Gastroesophageal sphincter (tissue), 4 donors: Measurements from ENCODE around the gene LDB1. TPM values are rescaled to one million over a fixed set of nuclear protein-coding genes. Genes with fewer than 3 reads are reported as not detected.

ENCODE experiments used
- ATAC-seq: fragments of 150-250 bp; one replicate; pipeline ENCODE4 v1.9.1; 2016; ENCODE audit warnings: mild to moderate bottlenecking, moderate library complexity
- H3K27ac ChIP-seq, 4 donors: fragments of 200-600 bp; sonication (generic) in 3 of 4; 1 replicate in 3 of 4; 2 replicates in 1 of 4; pipeline ENCODE4 v1.5.1; 2016 to 2019
- H3K27me3 ChIP-seq: fragments of 200-600 bp; sonication (generic); one replicate; pipeline ENCODE4 v1.5.1; 2019
- H3K36me3 ChIP-seq, 2 donors: fragments of 200-600 bp; sonication (generic); one replicate each; pipeline ENCODE4 v1.5.1; 2019; ENCODE audit warnings: control low read depth in 1 of 2
- H3K4me1 ChIP-seq, 3 donors: fragments of 200-600 bp; sonication (generic); 1 replicate in 2 of 3; 2 replicates in 1 of 3; pipeline ENCODE4 v1.5.1; 2016 to 2019; ENCODE audit warnings: control low read depth in 2 of 3
- H3K4me3 ChIP-seq, 2 donors: fragments of 200-600 bp; sonication (generic); one replicate each; pipeline ENCODE4 v1.5.1; 2019; ENCODE audit warnings: mild to moderate bottlenecking in 1 of 2, moderate library complexity in 1 of 2
- H3K9me3 ChIP-seq, 3 donors: fragments of 200-600 bp; sonication (generic); one replicate each; pipeline ENCODE4 v1.5.1; 2017 to 2019; ENCODE audit warnings: control low read depth in 2 of 3
- CTCF ChIP-seq, 4 experiments: fragments of 200-600 bp in 2 of 4; fragments of 450-650 bp in 2 of 4; sonication (generic) in 1 of 4; IDR thresholded peaks; one replicate each; pipeline ENCODE4 v1.5.1; 2017 to 2019; ENCODE audit warnings: antibody characterized with exemption in 4 of 4, mild to moderate bottlenecking in 2 of 4, moderate library complexity in 2 of 4
- EP300 ChIP-seq: sonication (generic); formaldehyde crosslinking; IDR thresholded peaks from one replicate; pipeline ENCODE4 v1.6.1; 2017; ENCODE audit warnings: antibody characterized with exemption, mild to moderate bottlenecking
- POLR2A ChIP-seq, 2 donors: fragments of 450-650 bp; IDR thresholded peaks; one replicate each; pipeline ENCODE4 v1.6.1; 2017; ENCODE audit warnings: antibody characterized with exemption in 2 of 2, mild to moderate bottlenecking in 2 of 2, moderate library complexity in 1 of 2
- POLR2AphosphoS5 ChIP-seq: sonication (generic); formaldehyde crosslinking; IDR thresholded peaks from one replicate; pipeline ENCODE4 v1.6.1; 2017; ENCODE audit warnings: antibody characterized with exemption
- WGBS, 2 donors: methylation state at CpG; one replicate each; pipeline ENCODE4 v1.1.5; 2018; ENCODE audit warnings: low coverage in 1 of 2; 5-methylcytosine and 5-hydroxymethylcytosine counted together
- total RNA-seq, 4 donors: library from RNA; depleted of rRNA; stranded (reverse); fragments of >200 nt; gene quantifications; one replicate each; pipeline ENCODE4 v1.1.0, GENCODE V29; 2016

LDB1 gene
- 10 to 100 TPM; 43.7 to 92.0 (median 60.4) TPM for total RNA-seq

DNA sequence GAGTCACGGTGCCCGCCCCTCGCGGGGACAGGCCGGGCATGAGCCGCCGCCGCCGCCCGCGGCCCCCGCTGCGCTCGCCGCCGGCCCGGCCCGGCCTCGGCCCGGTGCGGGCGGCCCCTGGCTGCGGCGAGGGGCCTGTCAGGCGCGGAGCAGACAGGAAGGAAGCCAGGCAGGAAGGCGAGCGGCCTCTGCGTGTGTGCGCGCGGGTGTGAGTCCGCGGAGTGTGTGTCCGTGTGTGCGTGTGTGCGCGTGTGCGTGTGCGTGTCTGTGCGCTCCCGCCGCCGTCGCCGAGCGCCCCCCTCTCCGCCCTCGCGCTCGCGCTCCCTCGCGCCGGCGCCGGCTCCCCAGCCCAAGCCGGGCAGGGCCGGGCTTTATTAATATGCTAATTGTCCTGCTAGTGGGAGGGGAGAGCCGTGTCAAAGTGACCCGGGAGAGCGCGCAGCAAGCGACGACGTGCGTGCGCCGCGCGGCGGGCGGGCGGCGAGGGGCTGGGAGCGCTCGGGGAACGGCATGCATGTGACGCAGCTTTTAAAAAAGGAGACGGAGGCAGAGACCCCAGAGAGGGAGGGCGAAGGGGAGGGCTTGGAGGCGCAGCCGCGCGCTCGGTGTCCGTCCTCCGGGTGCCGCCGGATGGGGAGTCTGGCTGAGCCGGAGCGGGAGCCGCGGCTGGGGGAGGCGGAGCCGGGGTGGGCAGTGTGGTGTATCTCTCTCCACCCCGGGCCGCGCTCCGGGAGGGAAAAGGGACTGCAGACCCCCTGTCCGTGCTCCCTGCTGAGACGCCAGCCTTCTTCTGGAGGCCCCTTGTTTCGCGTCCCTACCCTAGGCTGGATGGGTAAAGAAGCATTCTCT is at the start of gene LDB1:
LDB1 (minus strand) TSS at position 227 of the 849 bp plus-strand sequence. CDS start 258 bp downstream, outside the sequence.
- no peaks in the 10 kb centered on the region for H3K27me3 ChIP-seq
- H3K4me1 ChIP-seq = peaks cover 5 to 66% (median 45%) of the 10 kb centered on the region in 3 donors
- H3K4me3 ChIP-seq = peak within 1 kb of the TSS; percentile 69 to 93
- TF ChIP-seq POLR2AphosphoS5 = peak; percentile 96
- no peak for TF ChIP-seq EP300
- TF ChIP-seq CTCF (IDR thresholded peaks at IDR 0.05) = peak in 3 of 4 experiments; percentile 4 to 25 (median 6)
- TF ChIP-seq POLR2A (IDR thresholded peaks at IDR 0.05) = peak; percentile 96 to 97
- peak within 1 kb of the TSS; percentile 98 to 99 (median 99) for H3K27ac ChIP-seq
- no peaks in the 10 kb centered on the region for H3K9me3 ChIP-seq
- ATAC-seq = peak; percentile 74
- no peaks in the 10 kb centered on the region for H3K36me3 ChIP-seq
- WGBS, 2 donors = 0% methylated on average over 22 of the region's 104 CpGs; no CpG with 5 or more reads in 1 of the 2 donors

DNA sequence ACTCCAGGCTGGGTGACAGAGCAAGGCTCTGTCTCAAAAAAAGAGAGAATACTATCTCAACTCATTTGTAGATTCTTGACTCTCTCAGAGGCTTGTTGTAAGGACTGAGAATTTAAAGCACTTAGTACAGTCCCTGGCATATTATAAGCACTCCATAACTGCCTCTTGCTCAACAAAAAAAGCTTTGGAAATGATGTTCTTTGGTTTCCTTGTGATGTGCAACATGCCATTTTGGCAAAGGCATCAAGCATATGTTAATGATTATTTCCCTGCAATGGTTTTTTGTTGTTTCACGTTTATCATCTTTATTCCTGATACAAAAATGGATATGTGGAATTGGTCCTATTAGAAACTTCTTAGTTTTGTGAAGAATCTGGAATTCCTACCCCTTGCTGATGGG is 47.7 kb upstream of the LDB1 start:
- ATAC-seq = no peak

GRCh38 chr10:102163342-102163989 is 43.3 kb upstream of the LDB1 start:
- 49% methylated on average over 2 of the region's 4 CpGs; no CpG with 5 or more reads in 1 of the 2 donors for WGBS, 2 donors
- Histone ChIP-seq H3K4me1 (no peaks in the 10 kb centered on the region), H3K27me3 (no peaks in the 10 kb centered on the region), H3K9me3 (no peaks in the 10 kb centered on the region), H3K4me3 (no peak overlapping the region), H3K36me3 (peaks cover 22 to 59% of the 10 kb centered on the region in 2 donors), H3K27ac (no peak overlapping the region)
- no peak for TF ChIP-seq CTCF (IDR thresholded peaks at IDR 0.05)
- no peak for TF ChIP-seq POLR2A (IDR thresholded peaks at IDR 0.05)
- no peak for TF ChIP-seq EP300
- TF ChIP-seq POLR2AphosphoS5 = no peak
- no peak for ATAC-seq

More for the DNA sequence above, 47.7 kb upstream of the LDB1 start:
- Histone ChIP-seq H3K27me3 (no peaks in the 10 kb centered on the region), H3K4me1 (peaks cover 0 to 11% (median 0%) of the 10 kb centered on the region in 3 donors), H3K9me3 (no peaks in the 10 kb centered on the region), H3K4me3 (no peak overlapping the region), H3K36me3 (peaks cover 0 to 15% of the 10 kb centered on the region in 2 donors), H3K27ac (no peak overlapping the region)
- no peak for TF ChIP-seq POLR2A (IDR thresholded peaks at IDR 0.05)
- no peak for TF ChIP-seq CTCF (IDR thresholded peaks at IDR 0.05)
- TF ChIP-seq POLR2AphosphoS5 = no peak
- no peak for TF ChIP-seq EP300
- WGBS, 2 donors = 30 to 50% methylated on average over 1 of the region's 1 CpG

GRCh38 chr10:102159831-102160230 is 39.7 kb upstream of the LDB1 start:
- Histone ChIP-seq H3K4me1 (peaks cover 0 to 2% (median 0%) of the 10 kb centered on the region in 3 donors), H3K36me3 (peaks cover 22 to 92% of the 10 kb centered on the region in 2 donors), H3K4me3 (no peak overlapping the region), H3K27ac (no peak overlapping the region), H3K27me3 (no peaks in the 10 kb centered on the region), H3K9me3 (no peaks in the 10 kb centered on the region)
- ATAC-seq = no peak
- 100% methylated on average over 1 of the region's 4 CpGs for WGBS, 2 donors
- TF ChIP-seq POLR2AphosphoS5 (no peak), EP300 (no peak), CTCF (IDR thresholded peaks at IDR 0.05) (no peak), POLR2A (IDR thresholded peaks at IDR 0.05) (no peak)
